Muscle layer of colon (tissue), 2 donors: ENCODE data around the gene CHMP6.

Experiments
- H3K27ac ChIP-seq: one replicate; pipeline ENCODE4 v1.7.0; 2013; ENCODE audit warnings: low read depth, mild to moderate bottlenecking, low read length, moderate library complexity
- H3K27me3 ChIP-seq, 2 donors: one replicate each; pipeline ENCODE4 v1.7.0; 2013; ENCODE audit warnings: low read length in 2 of 2, mild to moderate bottlenecking in 2 of 2; ENCODE audit not compliant: insufficient read depth in 2 of 2, control insufficient read depth in 1 of 2
- H3K36me3 ChIP-seq: one replicate; pipeline ENCODE4 v1.7.0; 2013; ENCODE audit warnings: mild to moderate bottlenecking, low read length; ENCODE audit not compliant: insufficient read depth
- H3K4me1 ChIP-seq: one replicate; pipeline ENCODE4 v1.7.0; 2013; ENCODE audit warnings: mild to moderate bottlenecking, low read length; ENCODE audit not compliant: insufficient read depth
- H3K4me3 ChIP-seq, 2 donors: one replicate each; pipeline ENCODE4 v1.7.0; 2013; ENCODE audit warnings: low read length in 2 of 2, low read depth in 1 of 2, mild to moderate bottlenecking in 1 of 2, moderate library complexity in 1 of 2
- H3K9ac ChIP-seq: one replicate; pipeline ENCODE4 v1.7.0; 2013; ENCODE audit warnings: low read length
- H3K9me3 ChIP-seq: one replicate; pipeline ENCODE4 v1.7.0; 2013; ENCODE audit warnings: mild to moderate bottlenecking, low read length
- donor health status: abdominal sarcoma.
- donor health status: Adenocarcinoma of cecum.

CHMP6 gene

GRCh38 chr17:80959330-80960036 lies 32.2 kb upstream of the CHMP6 start:
- Histone ChIP-seq H3K4me3 (no peak overlapping the region), H3K27me3 (no peaks in the 10 kb centered on the region), H3K4me1 (peaks cover 41% of the 10 kb centered on the region), H3K9me3 (no peaks in the 10 kb centered on the region), H3K27ac (peak overlapping the region; percentile 97), H3K9ac (peak overlapping the region; percentile 56), H3K36me3 (no peaks in the 10 kb centered on the region)

DNA sequence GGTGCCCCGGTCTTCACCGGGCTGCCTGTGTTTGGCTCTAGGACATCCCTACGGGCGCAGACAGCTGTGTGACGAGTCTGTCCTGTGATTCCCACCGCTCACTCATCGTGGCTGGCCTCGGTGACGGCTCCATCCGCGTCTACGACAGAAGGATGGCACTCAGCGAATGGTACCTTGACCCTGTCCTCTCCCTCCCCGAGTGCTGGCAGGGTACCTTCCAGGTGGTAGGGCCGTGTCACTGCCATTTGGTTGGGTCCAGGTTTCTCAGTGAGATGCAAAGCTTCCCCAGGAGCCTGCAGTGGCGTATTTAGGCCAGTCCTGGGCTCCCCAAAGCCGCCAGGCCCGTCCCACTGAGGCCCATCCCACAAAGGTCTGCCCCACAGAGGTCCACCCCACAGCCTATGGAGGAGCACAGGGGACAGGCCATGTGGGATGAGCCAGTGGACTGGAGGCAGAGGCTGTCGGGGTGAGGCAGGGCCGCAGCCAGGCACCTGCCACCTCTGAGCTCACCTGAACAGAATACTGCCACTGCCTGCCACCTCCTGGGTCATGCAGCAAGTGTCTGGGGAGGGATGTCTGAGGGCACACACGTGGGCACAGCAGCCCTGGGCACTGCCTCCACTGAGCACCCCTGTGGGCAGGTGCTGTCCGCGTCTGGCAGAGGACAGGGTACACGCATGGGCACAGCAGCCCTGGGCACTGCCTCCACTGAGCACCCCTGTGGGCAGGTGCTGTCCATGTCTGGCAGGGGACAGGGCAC lies 31.4 kb upstream of the CHMP6 start:
- Histone ChIP-seq H3K27ac (peak overlapping the region; percentile 97), H3K4me1 (peaks cover 41% of the 10 kb centered on the region), H3K4me3 (no peak overlapping the region), H3K9me3 (no peaks in the 10 kb centered on the region), H3K27me3 (no peaks in the 10 kb centered on the region), H3K36me3 (no peaks in the 10 kb centered on the region), H3K9ac (peak overlapping the region; percentile 56)

GRCh38 chr17:80960797-80961452 lies 30.7 kb upstream of the CHMP6 start:
- Histone ChIP-seq H3K4me3 (no peak overlapping the region), H3K4me1 (peaks cover 41% of the 10 kb centered on the region), H3K27me3 (no peaks in the 10 kb centered on the region), H3K36me3 (no peaks in the 10 kb centered on the region), H3K9me3 (no peaks in the 10 kb centered on the region), H3K27ac (peak overlapping the region; percentile 97), H3K9ac (peak overlapping the region; percentile 56)

- Histone ChIP-seq H3K27me3 (no peaks in the 10 kb centered on the region), H3K36me3 (no peaks in the 10 kb centered on the region), H3K9ac (peak overlapping the region; percentile 27), H3K4me3 (no peak overlapping the region), H3K4me1 (peaks cover 41% of the 10 kb centered on the region), H3K27ac (peak overlapping the region; percentile 97), H3K9me3 (no peaks in the 10 kb centered on the region)
Observed at GRCh38 chr17:80961541-80962330, 29.9 kb upstream of the CHMP6 start.

GRCh38 chr17:80962356-80963329 lies 29.0 kb upstream of the CHMP6 start:
- H3K4me1 ChIP-seq, result peaks cover 41% of the 10 kb centered on the region
- no peaks in the 10 kb centered on the region for H3K9me3 ChIP-seq
- H3K9ac ChIP-seq, result peak overlapping the region; percentile 27
- no peaks in the 10 kb centered on the region for H3K36me3 ChIP-seq
- H3K4me3 ChIP-seq, result no peak overlapping the region
- H3K27me3 ChIP-seq, result no peaks in the 10 kb centered on the region
- peak overlapping the region; percentile 97 for H3K27ac ChIP-seq

DNA sequence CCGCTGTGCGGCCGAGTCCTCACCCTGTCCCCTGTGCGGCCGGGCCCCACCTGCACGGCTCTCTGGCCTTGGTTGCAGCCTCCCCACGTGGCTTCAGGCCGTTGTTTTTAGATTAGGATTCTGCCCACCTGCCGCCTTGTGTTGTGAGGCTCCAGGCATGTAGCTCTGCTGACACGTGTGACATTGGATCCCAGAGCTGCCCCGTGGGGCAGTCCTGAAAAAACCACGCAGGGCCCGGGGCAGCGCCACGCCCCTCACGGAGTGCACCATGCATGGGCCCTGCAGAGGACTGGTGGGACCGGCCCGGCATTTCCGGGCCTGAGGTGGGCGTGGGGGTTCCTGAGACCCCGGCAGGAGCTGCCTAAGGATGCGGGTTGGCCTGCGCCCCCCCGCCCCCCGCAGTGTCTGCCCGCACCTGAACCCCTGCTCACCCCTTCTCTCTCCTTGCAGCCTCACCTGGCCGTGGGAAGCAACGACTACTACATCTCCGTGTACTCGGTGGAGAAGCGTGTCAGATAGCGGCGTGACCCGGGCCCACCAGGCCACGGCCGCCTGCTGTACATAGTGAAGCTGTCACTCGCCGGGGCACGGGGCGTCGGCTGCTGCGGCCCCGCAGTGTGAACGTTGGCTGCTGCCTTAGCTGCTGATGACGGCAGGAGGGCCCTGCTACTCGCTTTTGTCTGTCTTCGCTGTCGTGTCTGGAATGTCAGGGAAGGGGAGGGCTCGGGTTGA lies 27.7 kb upstream of the CHMP6 start:
- Histone ChIP-seq H3K9me3 (no peaks in the 10 kb centered on the region), H3K4me1 (peaks cover 46% of the 10 kb centered on the region), H3K4me3 (no peak overlapping the region), H3K36me3 (no peaks in the 10 kb centered on the region), H3K27me3 (no peaks in the 10 kb centered on the region), H3K27ac (peak overlapping the region; percentile 32), H3K9ac (no peak overlapping the region)

GRCh38 chr17:80964544-80964856 lies 27.1 kb upstream of the CHMP6 start:
- Histone ChIP-seq H3K4me3 (no peak overlapping the region), H3K27ac (no peak overlapping the region), H3K9ac (no peak overlapping the region), H3K9me3 (no peaks in the 10 kb centered on the region), H3K27me3 (no peaks in the 10 kb centered on the region), H3K36me3 (no peaks in the 10 kb centered on the region), H3K4me1 (peaks cover 46% of the 10 kb centered on the region)

GRCh38 chr17:80964859-80965580 lies 26.6 kb upstream of the CHMP6 start:
- Histone ChIP-seq H3K27me3 (no peaks in the 10 kb centered on the region), H3K27ac (no peak overlapping the region), H3K4me1 (peaks cover 47% of the 10 kb centered on the region), H3K9me3 (no peaks in the 10 kb centered on the region), H3K9ac (no peak overlapping the region), H3K36me3 (no peaks in the 10 kb centered on the region), H3K4me3 (no peak overlapping the region)

DNA sequence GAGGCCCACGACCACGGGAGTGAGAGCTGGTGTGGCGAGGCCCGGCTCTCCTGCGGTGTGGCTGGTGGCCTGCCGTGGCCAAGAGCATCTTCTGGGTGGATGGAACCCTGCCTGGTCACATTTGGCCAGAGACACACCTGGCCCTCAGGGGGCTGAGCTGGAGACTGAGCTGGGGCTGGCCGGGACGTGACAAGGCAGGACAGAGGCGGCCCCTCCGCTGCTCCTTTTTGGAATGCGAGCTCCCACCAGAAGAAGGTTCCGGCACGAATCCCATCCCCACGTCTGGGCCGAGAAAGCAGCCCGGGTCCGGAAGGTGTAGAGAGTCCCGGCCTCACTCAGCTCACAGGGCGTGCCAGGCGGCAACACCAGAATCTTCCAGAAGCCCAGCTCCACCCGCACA lies 26.0 kb upstream of the CHMP6 start:
- Histone ChIP-seq H3K9ac (no peak overlapping the region), H3K27me3 (peaks cover 0 to 3% of the 10 kb centered on the region in 2 donors), H3K27ac (no peak overlapping the region), H3K9me3 (no peaks in the 10 kb centered on the region), H3K4me3 (no peak overlapping the region), H3K36me3 (no peaks in the 10 kb centered on the region), H3K4me1 (peaks cover 47% of the 10 kb centered on the region)
